GM06990 (cell line): ENCODE results near the gene NELFE.

Experiments
- DNase-seq: peaks from one replicate; pipeline ENCODE4 v3.0.0-alpha.2; 2011; ENCODE audit not compliant: insufficient read length; ENCODE audit errors: extremely low read depth
- H3K27me3 ChIP-seq: replicated peaks from 2 replicates; pipeline ENCODE4 v1.6.0; 2011; ENCODE audit warnings: low read length; ENCODE audit not compliant: control insufficient read depth, insufficient read depth
- H3K36me3 ChIP-seq: 2 replicates; pipeline ENCODE4 v1.5.1; 2011; ENCODE audit warnings: low read length; ENCODE audit not compliant: control insufficient read depth, insufficient read depth
- H3K4me3 ChIP-seq: replicated peaks from 2 replicates; pipeline ENCODE4 v1.5.1; 2011; ENCODE audit warnings: low read depth, mild to moderate bottlenecking, control low read depth, low read length
- CTCF ChIP-seq: IDR thresholded peaks from 2 replicates; pipeline ENCODE4 v1.5.1; 2011; ENCODE audit warnings: low read length, control low read depth, mild to moderate bottlenecking, inconsistent platforms; ENCODE audit not compliant: insufficient read depth, poor library complexity, severe bottlenecking

Gene NELFE

GRCh38 chr6:31930962-31931361, 27.8 kb downstream of the NELFE start:
- no peak for TF ChIP-seq CTCF
- Histone ChIP-seq H3K27me3 (no peaks in the 10 kb centered on the region; the same call in 1 of the 2 replicates), H3K36me3 (no peaks in the 10 kb centered on the region), H3K4me3 (no peak overlapping the region)
- no peak for DNase-seq

DNA sequence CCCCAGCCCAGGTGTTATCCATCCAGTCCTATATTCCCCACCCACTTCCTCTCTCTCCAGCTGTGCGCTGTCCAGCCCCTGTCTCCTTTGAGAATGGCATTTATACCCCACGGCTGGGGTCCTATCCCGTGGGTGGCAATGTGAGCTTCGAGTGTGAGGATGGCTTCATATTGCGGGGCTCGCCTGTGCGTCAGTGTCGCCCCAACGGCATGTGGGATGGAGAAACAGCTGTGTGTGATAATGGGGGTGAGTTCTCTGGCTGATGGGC, 30.2 kb downstream of the NELFE start:
- DNase-seq: no peak
- Histone ChIP-seq H3K27me3 (no peaks in the 10 kb centered on the region; the same call in 1 of the 2 replicates), H3K4me3 (no peak overlapping the region), H3K36me3 (no peaks in the 10 kb centered on the region)
- TF ChIP-seq CTCF: no peak

DNA sequence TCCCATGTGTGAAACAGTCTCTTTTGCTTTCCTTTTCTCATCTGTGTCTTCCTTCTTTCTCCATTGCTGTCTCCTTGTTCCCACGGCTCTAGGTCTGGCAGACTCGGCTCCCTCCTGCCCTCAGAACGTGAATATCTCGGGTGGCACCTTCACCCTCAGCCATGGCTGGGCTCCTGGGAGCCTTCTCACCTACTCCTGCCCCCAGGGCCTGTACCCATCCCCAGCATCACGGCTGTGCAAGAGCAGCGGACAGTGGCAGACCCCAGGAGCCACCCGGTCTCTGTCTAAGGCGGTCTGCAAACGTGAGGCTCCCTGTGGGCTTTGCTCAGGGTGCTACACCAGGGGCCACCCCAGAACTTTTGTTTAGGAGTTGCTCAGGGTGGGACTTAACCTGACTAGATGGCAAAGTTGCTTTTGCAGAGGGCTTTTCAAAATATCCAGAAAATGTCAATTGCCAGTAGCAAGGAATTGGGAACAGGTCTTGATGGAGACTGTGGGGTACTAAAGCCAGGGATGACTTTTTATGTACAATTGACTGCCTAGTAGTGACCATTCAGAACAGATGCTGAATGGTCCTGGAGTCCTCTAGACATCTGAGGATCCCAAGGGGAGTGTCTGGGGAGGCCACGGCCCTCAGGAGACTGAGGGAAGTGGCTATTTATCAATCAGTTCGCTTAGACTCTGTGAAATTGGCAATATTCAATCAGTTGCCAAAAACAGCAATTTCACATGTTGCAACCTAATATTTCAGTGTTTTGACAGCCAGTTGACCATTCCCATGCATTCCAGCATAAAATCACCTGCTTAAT, 30.7 kb downstream of the NELFE start:
- Histone ChIP-seq H3K36me3 (no peaks in the 10 kb centered on the region), H3K4me3 (no peak overlapping the region)
- TF ChIP-seq CTCF: no peak

GRCh38 chr6:31927242-31927862, 31.4 kb downstream of the NELFE start, which contains the start of gene C2:
TSS of gene C2 (plus strand) at chr6:31927717. CDS start at chr6:31927753, 36 bp downstream.
- H3K27me3 ChIP-seq: no peaks in the 10 kb centered on the region; the same call in 1 of the 2 replicates
- TF ChIP-seq CTCF: no peak
- H3K4me3 ChIP-seq: no peak within 1 kb of the TSS
- no peak for DNase-seq
- no peaks in the 10 kb centered on the region for H3K36me3 ChIP-seq

More for the DNA sequence above, 30.7 kb downstream of the NELFE start:
- DNase-seq: no peak
- H3K27me3 ChIP-seq: no peaks in the 10 kb centered on the region; the same call in 1 of the 2 replicates

DNA sequence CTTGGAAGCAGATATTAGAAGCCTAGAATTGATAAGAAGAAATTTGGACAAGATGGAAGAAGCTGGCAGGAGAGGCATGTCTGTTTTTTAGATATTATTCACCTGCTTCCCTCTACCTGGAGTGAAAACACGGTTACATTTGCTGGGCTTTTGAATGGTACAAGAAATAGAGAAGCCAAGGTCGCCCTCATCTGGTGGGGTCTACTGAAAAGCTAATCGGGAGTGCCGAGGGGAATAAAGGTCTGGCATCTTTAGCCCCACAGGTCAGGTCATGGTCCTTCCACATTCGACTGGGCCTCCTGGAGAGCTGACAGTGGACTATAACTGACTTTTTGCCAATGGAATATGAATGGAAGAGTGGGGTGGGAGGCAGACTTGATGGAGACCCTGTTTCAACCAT, 35.8 kb downstream of the NELFE start:
- peak; percentile 41 for TF ChIP-seq CTCF

More for the DNA sequence above, 35.8 kb downstream of the NELFE start:
- no peaks in the 10 kb centered on the region; the same call in 1 of the 2 replicates for H3K27me3 ChIP-seq
- H3K36me3 ChIP-seq: no peaks in the 10 kb centered on the region
- H3K4me3 ChIP-seq: no peak overlapping the region
- DNase-seq: no peak
